ENCODE measurements around the gene TMEM151B. TPM values are rescaled to one million over a fixed set of nuclear protein-coding genes. Genes with fewer than 3 reads are reported as not detected.

The TMEM151B gene
- total and polyA plus RNA-seq, 2 of the 4 experiments (the other 2 are of a cell fraction): not detected

DNA sequence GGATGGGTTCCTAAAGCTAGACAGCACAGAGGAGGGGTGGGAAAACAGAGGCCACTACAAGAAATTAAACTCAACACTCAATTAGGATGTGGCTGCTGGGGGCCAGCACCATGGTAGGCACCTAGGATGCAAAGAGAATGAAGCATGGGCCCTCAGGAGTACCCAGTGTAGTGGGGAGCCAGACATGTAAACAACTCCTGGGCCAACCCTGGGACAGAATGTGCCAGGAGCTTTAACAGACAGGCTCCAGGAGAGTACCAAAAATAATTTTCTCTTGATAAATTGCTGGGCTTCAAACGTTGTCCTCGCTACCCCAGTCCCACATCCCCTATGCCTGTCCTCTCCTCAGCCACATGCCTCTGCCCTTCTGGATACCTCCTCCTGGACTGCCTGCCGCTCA, 1.7 kb downstream of the TMEM151B start:
- Histone ChIP-seq H3K79me1 (ENCODE audit: low read depth in 1 of 2, low read length in 2 of 2) (no peaks in the 10 kb centered on the region), H3K4ac (ENCODE audit: low read depth, low read length) (no peak overlapping the region), H3K14ac (replicated peaks; ENCODE audit: low read depth, low read length) (no peak overlapping the region), H4K20me1 (ENCODE audit: insufficient read depth, low read length) (no peaks in the 10 kb centered on the region; the same call in 1 of the 2 replicates), H2BK20ac (ENCODE audit: low read depth, low read length) (no peak overlapping the region), H3K9me3 (ENCODE audit: control insufficient read depth, insufficient read depth, low read length) (no peaks in the 10 kb centered on the region), H4K8ac (ENCODE audit: low read depth in 2 of 2, low read length in 2 of 2) (no peak overlapping the region), H3K9me1 (ENCODE audit: insufficient read depth, low read length) (no peaks in the 10 kb centered on the region), H2BK120ac (ENCODE audit: low read depth, low read length) (no peak overlapping the region), H4K91ac (ENCODE audit: insufficient read depth, low read depth, low read length) (no peak overlapping the region), H2AFZ (replicated peaks; ENCODE audit: low read length, poor library complexity) (no peak overlapping the region), H3K23ac (ENCODE audit: low read depth, low read length) (no peak overlapping the region), H4K5ac (ENCODE audit: low read depth, low read length) (no peak overlapping the region), H2BK5ac (ENCODE audit: low read depth, low read length, poor library complexity, severe bottlenecking) (no peak overlapping the region), H2AK5ac (ENCODE audit: low read depth, low read length) (no peak overlapping the region), H3K18ac (ENCODE audit: low read depth, low read length) (no peak overlapping the region), H3K4me2 (ENCODE audit: low read depth, low read length) (no peak overlapping the region), H2BK15ac (ENCODE audit: low read depth, low read length) (no peak overlapping the region), H3K27me3 (ENCODE audit: control insufficient read depth, insufficient read depth, low read length) (peaks cover 72% of the 10 kb centered on the region), H3K36me3 (ENCODE audit: control insufficient read depth, insufficient read depth, low read length) (no peaks in the 10 kb centered on the region), H3K56ac (ENCODE audit: extremely low read depth, insufficient read depth, low read length) (no peak overlapping the region), H3K27ac (ENCODE audit: insufficient read depth, low read length) (no peak overlapping the region), H2AK9ac (replicated peaks; ENCODE audit: low read depth, low read length, poor library complexity) (no peak overlapping the region), H3K9ac (ENCODE audit: low read depth, low read length) (no peak overlapping the region), H3K4me1 (ENCODE audit: control insufficient read depth, insufficient read depth, low read length) (no peaks in the 10 kb centered on the region), H3K4me3 (ENCODE audit: insufficient read depth, low read depth, low read length) (no peak overlapping the region)
- ChIA-PET CTCF (no interaction called here), POLR2A (ENCODE audit: unreplicated experiment) (no interaction called here)
- no CpG with 5 or more reads among the region's 3 CpGs for WGBS, 2 experiments (ENCODE audit: extremely low coverage in 2 of 2, insufficient read length in 1 of 2)
- intact Hi-C loops (cut with micrococcal nuclease): no loop called here
- dilution Hi-C loops (cut with HindIII; ENCODE audit: low sequenced_read_pairs, unreplicated experiment): no loop called here
- DNase-seq (no peak), ATAC-seq (ENCODE audit: low read depth) (no peak)
- BruUV-seq (replicated peaks): no TSS peak
- TF ChIP-seq BHLHE40 (IDR thresholded peaks at IDR 0.05; ENCODE audit: low read depth, low read length) (no peak), RCOR1 (IDR thresholded peaks at IDR 0.05; ENCODE audit: insufficient replicate concordance, low read length) (no peak), CEBPB (IDR thresholded peaks at IDR 0.05; ENCODE audit: low read depth, low read length) (no peak), MXI1 (IDR thresholded peaks at IDR 0.05; ENCODE audit: borderline replicate concordance, low read depth, low read length) (no peak)
- in situ Hi-C loops (cut with MboI; ENCODE audit: low sequenced_read_pairs): no loop called here
